Gastroesophageal sphincter (tissue), 4 donors: ENCODE measurements around the gene THRB. TPM values are rescaled to one million over a fixed set of nuclear protein-coding genes. Genes with fewer than 3 reads are reported as not detected.
A peak's percentile ranks its signal among the peaks of the same experiment; 100 is the strongest.

Experiments
- ATAC-seq: fragments of 150-250 bp; one replicate; pipeline ENCODE4 v1.9.1; 2016; ENCODE audit warnings: mild to moderate bottlenecking, moderate library complexity
- H3K27ac ChIP-seq, 4 donors: fragments of 200-600 bp; sonication (generic) in 3 of 4; 1 replicate in 3 of 4; 2 replicates in 1 of 4; pipeline ENCODE4 v1.5.1; 2016 to 2019
- H3K27me3 ChIP-seq: fragments of 200-600 bp; sonication (generic); one replicate; pipeline ENCODE4 v1.5.1; 2019
- H3K36me3 ChIP-seq, 2 donors: fragments of 200-600 bp; sonication (generic); one replicate each; pipeline ENCODE4 v1.5.1; 2019; ENCODE audit warnings: control low read depth in 1 of 2
- H3K4me1 ChIP-seq, 3 donors: fragments of 200-600 bp; sonication (generic); 1 replicate in 2 of 3; 2 replicates in 1 of 3; pipeline ENCODE4 v1.5.1; 2016 to 2019; ENCODE audit warnings: control low read depth in 2 of 3
- H3K4me3 ChIP-seq, 2 donors: fragments of 200-600 bp; sonication (generic); one replicate each; pipeline ENCODE4 v1.5.1; 2019; ENCODE audit warnings: mild to moderate bottlenecking in 1 of 2, moderate library complexity in 1 of 2
- H3K9me3 ChIP-seq, 3 donors: fragments of 200-600 bp; sonication (generic); one replicate each; pipeline ENCODE4 v1.5.1; 2017 to 2019; ENCODE audit warnings: control low read depth in 2 of 3
- EP300 ChIP-seq: sonication (generic); formaldehyde crosslinking; IDR thresholded peaks from one replicate; pipeline ENCODE4 v1.6.1; 2017; ENCODE audit warnings: antibody characterized with exemption, mild to moderate bottlenecking
- POLR2A ChIP-seq, 2 donors: fragments of 450-650 bp; IDR thresholded peaks; one replicate each; pipeline ENCODE4 v1.6.1; 2017; ENCODE audit warnings: antibody characterized with exemption in 2 of 2, mild to moderate bottlenecking in 2 of 2, moderate library complexity in 1 of 2
- POLR2AphosphoS5 ChIP-seq: sonication (generic); formaldehyde crosslinking; IDR thresholded peaks from one replicate; pipeline ENCODE4 v1.6.1; 2017; ENCODE audit warnings: antibody characterized with exemption
- WGBS, 2 donors: methylation state at CpG; one replicate each; pipeline ENCODE4 v1.1.5; 2018; ENCODE audit warnings: low coverage in 1 of 2; 5-methylcytosine and 5-hydroxymethylcytosine counted together
- total RNA-seq, 4 donors: library from RNA; depleted of rRNA; stranded (reverse); fragments of >200 nt; gene quantifications; one replicate each; pipeline ENCODE4 v1.1.0, GENCODE V29; 2016
- TF ChIP-seq, protein P1 (sequence below), 4 experiments: fragments of 200-600 bp in 2 of 4; fragments of 450-650 bp in 2 of 4; sonication (generic) in 1 of 4; IDR thresholded peaks; one replicate each; pipeline ENCODE4 v1.5.1; 2017 to 2019; ENCODE audit warnings: antibody characterized with exemption in 4 of 4, mild to moderate bottlenecking in 2 of 4, moderate library complexity in 2 of 4

The THRB gene
- total RNA-seq, 4 donors from 2014 or later, result 42.5 to 61.9 (median 55.8) TPM

DNA sequence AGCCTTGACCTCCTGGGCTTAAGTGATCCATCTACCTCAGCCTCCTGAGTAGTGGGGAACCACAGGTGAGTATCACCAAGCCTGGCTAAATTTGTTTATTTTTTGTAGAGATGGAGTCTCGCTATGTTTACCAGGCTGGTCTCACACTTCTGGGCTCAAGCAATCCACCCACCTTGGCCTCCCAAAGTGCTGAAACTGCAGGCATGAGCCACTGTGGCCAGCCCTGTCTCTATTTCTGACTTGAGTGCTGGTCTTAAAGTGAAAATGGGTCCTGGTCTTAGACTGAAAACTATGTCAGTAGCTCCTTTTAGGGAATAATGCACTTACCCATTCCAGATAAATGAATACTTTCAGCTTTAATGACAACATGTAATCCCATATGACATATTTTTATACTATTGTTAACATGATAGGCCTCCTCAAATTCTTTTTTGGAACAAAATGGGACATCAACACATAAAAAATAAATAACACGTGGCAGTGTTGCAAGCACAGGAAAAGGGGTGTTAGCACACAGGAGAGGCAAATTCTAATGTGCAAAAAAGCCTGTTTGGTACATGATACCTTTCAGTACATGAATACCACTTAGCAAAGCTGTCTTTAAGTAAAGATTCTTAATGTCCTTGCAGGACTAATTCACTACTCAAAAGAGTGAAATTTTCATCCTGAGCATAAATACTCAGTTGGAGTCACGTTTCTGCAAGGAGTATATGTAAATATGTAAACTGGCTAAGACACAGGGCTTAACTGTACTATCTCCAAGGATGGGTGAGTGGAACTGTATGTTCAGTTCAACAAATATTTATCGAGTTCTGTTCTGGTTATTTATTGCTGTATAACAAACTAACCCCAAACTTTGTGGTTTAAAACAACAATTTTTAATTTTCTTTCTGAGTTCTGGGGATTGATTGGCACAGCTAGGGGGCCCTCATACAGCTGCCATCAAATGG, 354.9 kb downstream of the THRB start:
- TF ChIP-seq POLR2A (IDR thresholded peaks at IDR 0.05) (no peak), EP300 (peak; percentile 14), POLR2AphosphoS5 (peak; percentile 83)
- TF ChIP-seq, protein P1, sequence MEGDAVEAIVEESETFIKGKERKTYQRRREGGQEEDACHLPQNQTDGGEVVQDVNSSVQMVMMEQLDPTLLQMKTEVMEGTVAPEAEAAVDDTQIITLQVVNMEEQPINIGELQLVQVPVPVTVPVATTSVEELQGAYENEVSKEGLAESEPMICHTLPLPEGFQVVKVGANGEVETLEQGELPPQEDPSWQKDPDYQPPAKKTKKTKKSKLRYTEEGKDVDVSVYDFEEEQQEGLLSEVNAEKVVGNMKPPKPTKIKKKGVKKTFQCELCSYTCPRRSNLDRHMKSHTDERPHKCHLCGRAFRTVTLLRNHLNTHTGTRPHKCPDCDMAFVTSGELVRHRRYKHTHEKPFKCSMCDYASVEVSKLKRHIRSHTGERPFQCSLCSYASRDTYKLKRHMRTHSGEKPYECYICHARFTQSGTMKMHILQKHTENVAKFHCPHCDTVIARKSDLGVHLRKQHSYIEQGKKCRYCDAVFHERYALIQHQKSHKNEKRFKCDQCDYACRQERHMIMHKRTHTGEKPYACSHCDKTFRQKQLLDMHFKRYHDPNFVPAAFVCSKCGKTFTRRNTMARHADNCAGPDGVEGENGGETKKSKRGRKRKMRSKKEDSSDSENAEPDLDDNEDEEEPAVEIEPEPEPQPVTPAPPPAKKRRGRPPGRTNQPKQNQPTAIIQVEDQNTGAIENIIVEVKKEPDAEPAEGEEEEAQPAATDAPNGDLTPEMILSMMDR (IDR thresholded peaks at IDR 0.05), result no peak
- ATAC-seq, result peak; percentile 44
- H3K27me3 ChIP-seq, result no peaks in the 10 kb centered on the region
- peak overlapping the region; percentile 19 to 81 (median 75) for H3K27ac ChIP-seq
- H3K4me1 ChIP-seq, result peaks cover 6 to 59% (median 17%) of the 10 kb centered on the region in 3 donors
- WGBS, 2 donors, result 35 to 36% methylated on average over 3 of the region's 4 CpGs
- no peaks in the 10 kb centered on the region for H3K9me3 ChIP-seq
- no peak overlapping the region for H3K4me3 ChIP-seq
- peaks cover 0 to 33% of the 10 kb centered on the region in 2 donors for H3K36me3 ChIP-seq

DNA sequence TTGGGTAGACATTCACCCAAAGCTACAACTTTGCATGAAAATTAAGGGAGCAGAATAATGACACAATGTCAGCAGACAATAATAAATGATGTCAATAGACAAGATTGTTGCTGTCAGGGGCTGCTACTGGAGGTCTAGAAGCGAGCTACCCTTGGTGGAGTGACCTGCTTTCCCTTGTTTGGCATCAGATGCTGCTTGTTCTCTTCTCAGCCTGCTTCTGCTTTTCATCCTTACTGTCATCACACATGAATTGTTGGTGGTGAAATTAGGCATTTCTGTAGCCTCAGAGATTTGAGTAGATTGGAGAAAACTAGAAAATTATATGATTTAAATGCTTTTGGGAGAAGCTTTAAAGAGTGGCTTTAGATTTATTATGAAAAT, 355.8 kb downstream of the THRB start:
- ATAC-seq, result no peak
- TF ChIP-seq POLR2A (IDR thresholded peaks at IDR 0.05) (no peak), POLR2AphosphoS5 (no peak), EP300 (no peak)
- TF ChIP-seq, protein P1 (IDR thresholded peaks at IDR 0.05), result no peak
- H3K27ac ChIP-seq, result peak overlapping the region; percentile 19 to 82 (median 77)
- no peaks in the 10 kb centered on the region for H3K9me3 ChIP-seq
- no peaks in the 10 kb centered on the region for H3K27me3 ChIP-seq
- H3K36me3 ChIP-seq, result peaks cover 0 to 32% of the 10 kb centered on the region in 2 donors
- H3K4me3 ChIP-seq, result no peak overlapping the region
- WGBS, 2 donors, result 46 to 67% methylated on average over 1 of the region's 1 CpG
- H3K4me1 ChIP-seq, result peaks cover 6 to 64% (median 20%) of the 10 kb centered on the region in 3 donors

DNA sequence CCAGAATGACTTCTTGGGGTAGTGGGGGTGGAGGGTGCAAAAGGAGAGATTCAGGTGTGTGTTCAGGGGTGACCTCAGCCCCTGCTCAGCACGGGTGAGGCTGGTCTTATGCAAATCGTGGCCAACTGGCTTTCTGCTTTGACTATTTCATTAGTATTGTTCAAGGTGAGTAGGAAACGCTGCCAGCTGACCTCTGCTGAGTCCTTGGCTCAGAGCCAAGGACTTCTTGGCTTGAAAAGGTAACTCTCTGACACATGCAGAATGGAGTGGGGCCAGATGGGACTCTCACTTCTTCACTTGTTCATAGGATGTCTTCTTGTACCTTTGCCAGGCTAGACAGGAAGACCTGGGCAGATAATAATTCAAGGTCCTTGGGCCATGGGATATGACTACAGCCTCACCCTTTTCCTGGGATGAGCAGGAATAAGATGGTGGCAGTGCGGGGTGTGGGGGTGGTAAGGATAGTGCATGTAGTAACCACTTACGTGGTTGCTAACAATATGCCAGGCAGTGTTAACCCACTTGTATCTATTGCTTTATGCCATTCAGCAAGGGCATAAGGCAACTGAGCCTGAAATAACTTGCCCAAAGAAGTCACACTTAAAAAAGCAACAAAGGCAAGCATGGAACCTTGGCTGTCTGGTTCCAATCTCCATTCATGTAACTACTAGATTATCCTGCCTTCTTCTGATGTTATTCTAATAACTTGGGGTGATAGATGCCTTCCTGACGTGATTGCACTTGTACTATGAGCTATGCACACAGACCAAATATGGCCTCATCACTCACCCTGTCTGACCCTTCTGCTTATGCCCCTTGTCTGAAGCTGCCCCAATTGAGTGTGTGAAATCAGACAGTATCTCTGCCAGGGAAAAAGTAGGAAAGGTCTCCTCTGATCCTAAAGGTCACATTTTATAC, 356.4 kb downstream of the THRB start:
- TF ChIP-seq, protein P1 (IDR thresholded peaks at IDR 0.05), result no peak
- no peak for TF ChIP-seq POLR2A (IDR thresholded peaks at IDR 0.05)
- no peak for TF ChIP-seq EP300
- no peak for TF ChIP-seq POLR2AphosphoS5
- 18 to 53% methylated on average over 3 to 4 of the region's 6 CpGs for WGBS, 2 donors
- Histone ChIP-seq H3K4me3 (no peak overlapping the region), H3K4me1 (peaks cover 6 to 69% (median 20%) of the 10 kb centered on the region in 3 donors), H3K9me3 (no peaks in the 10 kb centered on the region), H3K27me3 (no peaks in the 10 kb centered on the region), H3K36me3 (peaks cover 0 to 32% of the 10 kb centered on the region in 2 donors), H3K27ac (peak overlapping the region; percentile 19 to 82 (median 77))
- ATAC-seq, result no peak

DNA sequence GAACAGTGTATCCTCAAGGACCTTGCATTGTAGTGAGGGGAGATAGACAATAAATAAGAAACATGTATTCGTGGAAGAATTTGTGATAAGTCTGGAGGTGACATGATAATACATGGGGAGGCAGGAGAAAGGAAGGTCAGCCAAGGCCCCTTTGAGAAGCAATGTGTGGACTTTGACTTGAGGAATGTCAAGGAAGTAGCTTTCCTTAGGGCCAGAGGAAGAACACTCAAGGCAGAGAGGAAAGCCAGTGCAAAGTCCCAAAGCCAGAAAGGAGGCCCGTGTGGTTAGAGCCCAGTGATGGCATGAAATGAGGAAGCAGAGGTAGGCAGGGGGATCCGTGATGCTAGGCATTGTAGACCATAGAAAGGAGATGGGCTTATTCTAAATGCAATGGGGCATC, 357.3 kb downstream of the THRB start:
- 74 to 85% methylated on average over 2 to 3 of the region's 3 CpGs for WGBS, 2 donors
- peaks cover 6 to 69% (median 20%) of the 10 kb centered on the region in 3 donors for H3K4me1 ChIP-seq

More for the DNA sequence above, 357.3 kb downstream of the THRB start:
- peaks cover 0 to 32% of the 10 kb centered on the region in 2 donors for H3K36me3 ChIP-seq
- ATAC-seq, result no peak
- TF ChIP-seq, protein P1 (IDR thresholded peaks at IDR 0.05), result no peak
- TF ChIP-seq EP300 (no peak), POLR2A (IDR thresholded peaks at IDR 0.05) (no peak), POLR2AphosphoS5 (no peak)
- H3K27ac ChIP-seq, result peak overlapping the region; percentile 19 to 82 (median 77)
- no peaks in the 10 kb centered on the region for H3K9me3 ChIP-seq
- no peaks in the 10 kb centered on the region for H3K27me3 ChIP-seq
- H3K4me3 ChIP-seq, result no peak overlapping the region
